IPS-18a (cell line): Measurements from ENCODE around the gene PGAM2.

ENCODE experiments used
- H3K27ac ChIP-seq: one replicate; pipeline ENCODE4 v1.5.1; 2013; ENCODE audit warnings: low read length
- H3K27me3 ChIP-seq: one replicate; pipeline ENCODE4 v1.6.1; 2013; ENCODE audit warnings: mild to moderate bottlenecking, low read length; ENCODE audit not compliant: control insufficient read depth, insufficient read depth
- H3K36me3 ChIP-seq: one replicate; pipeline ENCODE4 v1.6.1; 2013; ENCODE audit warnings: low read depth, low read length; ENCODE audit not compliant: control insufficient read depth
- H3K4me1 ChIP-seq: one replicate; pipeline ENCODE4 v1.6.1; 2013; ENCODE audit warnings: low read depth, low read length; ENCODE audit not compliant: control insufficient read depth
- H3K4me3 ChIP-seq: one replicate; pipeline ENCODE4 v1.5.1; 2013; ENCODE audit warnings: low read length
- H3K9ac ChIP-seq: one replicate; pipeline ENCODE4 v1.6.1; 2013; ENCODE audit warnings: mild to moderate bottlenecking, low read length, moderate library complexity
- H3K9me3 ChIP-seq: one replicate; pipeline ENCODE4 v1.6.1; 2013; ENCODE audit warnings: low read depth, low read length; ENCODE audit not compliant: control insufficient read depth

The PGAM2 gene

GRCh38 chr7:44065431-44066110, at the start of gene PGAM2:
TSS of gene PGAM2 (minus strand) at chr7:44065567. CDS start at chr7:44065529, 38 bp downstream.
- H3K9me3 ChIP-seq = no peaks in the 10 kb centered on the region
- peaks cover 20% of the 10 kb centered on the region for H3K27me3 ChIP-seq
- H3K4me1 ChIP-seq = peaks cover 26% of the 10 kb centered on the region
- peaks cover 2% of the 10 kb centered on the region for H3K36me3 ChIP-seq
- H3K4me3 ChIP-seq = no peak within 1 kb of the TSS
- no peak within 1 kb of the TSS for H3K27ac ChIP-seq
- H3K9ac ChIP-seq = no peak within 1 kb of the TSS

- H3K36me3 ChIP-seq = peaks cover 53% of the 10 kb centered on the region
- H3K27ac ChIP-seq = no peak overlapping the region
- H3K4me3 ChIP-seq = no peak overlapping the region
- no peaks in the 10 kb centered on the region for H3K4me1 ChIP-seq
- no peak overlapping the region for H3K9ac ChIP-seq
- no peaks in the 10 kb centered on the region for H3K27me3 ChIP-seq
- H3K9me3 ChIP-seq = no peaks in the 10 kb centered on the region
Observed at GRCh38 chr7:44114586-44115310, 49.4 kb upstream of the PGAM2 start.

GRCh38 chr7:44113764-44114354, 48.5 kb upstream of the PGAM2 start:
- H3K4me1 ChIP-seq = no peaks in the 10 kb centered on the region
- H3K27ac ChIP-seq = no peak overlapping the region
- H3K36me3 ChIP-seq = peaks cover 45% of the 10 kb centered on the region
- no peak overlapping the region for H3K9ac ChIP-seq
- H3K9me3 ChIP-seq = no peaks in the 10 kb centered on the region
- H3K27me3 ChIP-seq = no peaks in the 10 kb centered on the region
- H3K4me3 ChIP-seq = no peak overlapping the region

- no peak overlapping the region for H3K4me3 ChIP-seq
- no peak overlapping the region for H3K9ac ChIP-seq
- no peaks in the 10 kb centered on the region for H3K9me3 ChIP-seq
- no peaks in the 10 kb centered on the region for H3K4me1 ChIP-seq
- H3K36me3 ChIP-seq = peaks cover 43% of the 10 kb centered on the region
- H3K27ac ChIP-seq = no peak overlapping the region
- H3K27me3 ChIP-seq = no peaks in the 10 kb centered on the region
Observed at GRCh38 chr7:44112997-44113763, 47.8 kb upstream of the PGAM2 start.

- Histone ChIP-seq H3K9me3 (no peaks in the 10 kb centered on the region), H3K4me1 (no peaks in the 10 kb centered on the region), H3K4me3 (no peak overlapping the region), H3K27me3 (no peaks in the 10 kb centered on the region), H3K9ac (no peak overlapping the region), H3K27ac (no peak overlapping the region), H3K36me3 (peaks cover 35% of the 10 kb centered on the region)
Observed at GRCh38 chr7:44112231-44112996, 47.0 kb upstream of the PGAM2 start.

GRCh38 chr7:44111761-44112160, 46.4 kb upstream of the PGAM2 start:
- Histone ChIP-seq H3K4me1 (no peaks in the 10 kb centered on the region), H3K27me3 (no peaks in the 10 kb centered on the region), H3K27ac (no peak overlapping the region), H3K9me3 (no peaks in the 10 kb centered on the region), H3K36me3 (peaks cover 29% of the 10 kb centered on the region), H3K9ac (no peak overlapping the region), H3K4me3 (no peak overlapping the region)

- H3K9me3 ChIP-seq = no peaks in the 10 kb centered on the region
- peaks cover 1% of the 10 kb centered on the region for H3K27me3 ChIP-seq
- H3K4me1 ChIP-seq = no peaks in the 10 kb centered on the region
- H3K4me3 ChIP-seq = no peak overlapping the region
- peaks cover 23% of the 10 kb centered on the region for H3K36me3 ChIP-seq
- no peak overlapping the region for H3K27ac ChIP-seq
- H3K9ac ChIP-seq = no peak overlapping the region
Observed at GRCh38 chr7:44110719-44111635, 45.6 kb upstream of the PGAM2 start.

GRCh38 chr7:44109991-44110390, 44.6 kb upstream of the PGAM2 start:
- H3K4me3 ChIP-seq = no peak overlapping the region
- H3K9me3 ChIP-seq = no peaks in the 10 kb centered on the region
- H3K27me3 ChIP-seq = peaks cover 11% of the 10 kb centered on the region
- H3K9ac ChIP-seq = no peak overlapping the region
- no peak overlapping the region for H3K27ac ChIP-seq
- no peaks in the 10 kb centered on the region for H3K4me1 ChIP-seq
- peaks cover 15% of the 10 kb centered on the region for H3K36me3 ChIP-seq

GRCh38 chr7:44108768-44109750, 43.7 kb upstream of the PGAM2 start:
- no peak overlapping the region for H3K4me3 ChIP-seq
- H3K27me3 ChIP-seq = peaks cover 17% of the 10 kb centered on the region
- no peak overlapping the region for H3K9ac ChIP-seq
- no peaks in the 10 kb centered on the region for H3K4me1 ChIP-seq
- peaks cover 5% of the 10 kb centered on the region for H3K36me3 ChIP-seq
- H3K27ac ChIP-seq = no peak overlapping the region
- no peaks in the 10 kb centered on the region for H3K9me3 ChIP-seq
